ENCODE measurements around the gene MRGPRF. TPM values are rescaled to one million over a fixed set of nuclear protein-coding genes. Genes with fewer than 3 reads are reported as not detected.
A peak's percentile ranks its signal among the peaks of the same experiment; 100 is the strongest.

MRGPRF gene
- total RNA-seq, 4 donors from 2014 or later, result 1.8 to 6.7 (median 4.7) TPM

DNA sequence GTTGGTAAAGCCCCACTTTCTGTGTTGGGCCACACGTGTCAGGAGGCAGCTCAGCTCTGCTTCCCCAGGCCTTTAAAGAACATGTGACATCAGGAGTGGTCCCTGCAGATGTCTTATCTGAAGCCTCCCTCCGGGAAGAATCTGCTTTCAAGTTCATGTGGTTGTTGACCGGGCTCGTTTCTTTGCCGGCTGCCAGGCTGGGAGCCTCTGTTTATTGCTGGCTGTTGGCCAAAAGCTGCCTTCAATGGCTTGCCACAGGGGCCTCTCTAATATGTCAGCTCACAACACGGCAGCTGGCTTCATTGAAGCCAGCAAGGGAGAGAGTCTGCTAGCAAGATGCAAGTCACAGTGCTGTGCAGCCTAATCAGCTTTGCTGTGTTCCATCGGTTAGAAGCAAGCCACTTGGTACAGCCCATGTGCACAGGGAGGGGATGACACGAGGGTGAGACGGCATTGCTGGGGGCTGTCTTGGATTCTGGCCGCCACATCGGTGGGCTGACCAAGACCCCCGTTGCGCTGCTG, 14.6 kb downstream of the MRGPRF start:
- ATAC-seq (no peak), DNase-seq (no peak)
- Histone ChIP-seq H3K4me1 (no peaks in the 10 kb centered on the region), H3K9me3 (no peaks in the 10 kb centered on the region), H3K27me3 (peaks cover 3 to 14% (median 13%) of the 10 kb centered on the region in 3 donors), H3K36me3 (no peaks in the 10 kb centered on the region), H3K27ac (peak overlapping the region in 1 of 4 donors; percentile 48), H3K4me3 (no peak overlapping the region)
- TF ChIP-seq, protein P1, sequence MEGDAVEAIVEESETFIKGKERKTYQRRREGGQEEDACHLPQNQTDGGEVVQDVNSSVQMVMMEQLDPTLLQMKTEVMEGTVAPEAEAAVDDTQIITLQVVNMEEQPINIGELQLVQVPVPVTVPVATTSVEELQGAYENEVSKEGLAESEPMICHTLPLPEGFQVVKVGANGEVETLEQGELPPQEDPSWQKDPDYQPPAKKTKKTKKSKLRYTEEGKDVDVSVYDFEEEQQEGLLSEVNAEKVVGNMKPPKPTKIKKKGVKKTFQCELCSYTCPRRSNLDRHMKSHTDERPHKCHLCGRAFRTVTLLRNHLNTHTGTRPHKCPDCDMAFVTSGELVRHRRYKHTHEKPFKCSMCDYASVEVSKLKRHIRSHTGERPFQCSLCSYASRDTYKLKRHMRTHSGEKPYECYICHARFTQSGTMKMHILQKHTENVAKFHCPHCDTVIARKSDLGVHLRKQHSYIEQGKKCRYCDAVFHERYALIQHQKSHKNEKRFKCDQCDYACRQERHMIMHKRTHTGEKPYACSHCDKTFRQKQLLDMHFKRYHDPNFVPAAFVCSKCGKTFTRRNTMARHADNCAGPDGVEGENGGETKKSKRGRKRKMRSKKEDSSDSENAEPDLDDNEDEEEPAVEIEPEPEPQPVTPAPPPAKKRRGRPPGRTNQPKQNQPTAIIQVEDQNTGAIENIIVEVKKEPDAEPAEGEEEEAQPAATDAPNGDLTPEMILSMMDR (IDR thresholded peaks at IDR 0.05 in 4 of 5, conservative IDR thresholded peaks at IDR 0.05 in 1 of 5), result no peak
- TF ChIP-seq POLR2A (IDR thresholded peaks at IDR 0.05), result no peak
- in situ Hi-C loops (cut with MboI; ENCODE audit: low sequenced_read_pairs in 4 of 4), result no loop called here
- intact Hi-C loops (cut with DNase I; ENCODE audit: low total_unique reads), result no loop called here

DNA sequence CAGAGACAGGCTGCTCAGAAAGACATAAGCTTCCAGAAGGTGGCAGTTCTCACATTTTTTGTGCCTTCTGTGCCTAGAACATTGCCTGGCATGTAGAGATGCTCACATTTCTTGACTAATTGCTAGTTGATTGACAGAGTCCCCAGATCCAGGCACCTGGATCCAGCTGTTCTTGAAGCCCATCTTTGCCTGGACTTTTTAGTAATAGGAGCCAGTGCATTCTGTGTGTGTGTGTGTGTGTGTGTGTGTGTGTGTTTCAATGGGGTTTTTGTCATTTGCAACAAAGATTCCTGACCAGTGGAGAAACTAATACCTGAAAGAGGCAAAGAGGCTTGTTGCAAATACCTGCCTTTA, 15.1 kb downstream of the MRGPRF start:
- Histone ChIP-seq H3K27ac (no peak overlapping the region), H3K27me3 (peaks cover 3 to 14% (median 14%) of the 10 kb centered on the region in 3 donors), H3K36me3 (no peaks in the 10 kb centered on the region), H3K4me1 (no peaks in the 10 kb centered on the region), H3K9me3 (no peaks in the 10 kb centered on the region), H3K4me3 (no peak overlapping the region)
- intact Hi-C loops (cut with DNase I; ENCODE audit: low total_unique reads), result no loop called here
- ATAC-seq (no peak), DNase-seq (no peak)
- TF ChIP-seq, protein P1 (IDR thresholded peaks at IDR 0.05 in 4 of 5, conservative IDR thresholded peaks at IDR 0.05 in 1 of 5), result no peak
- TF ChIP-seq POLR2A (IDR thresholded peaks at IDR 0.05), result no peak
- in situ Hi-C loops (cut with MboI; ENCODE audit: low sequenced_read_pairs in 4 of 4), result no loop called here

DNA sequence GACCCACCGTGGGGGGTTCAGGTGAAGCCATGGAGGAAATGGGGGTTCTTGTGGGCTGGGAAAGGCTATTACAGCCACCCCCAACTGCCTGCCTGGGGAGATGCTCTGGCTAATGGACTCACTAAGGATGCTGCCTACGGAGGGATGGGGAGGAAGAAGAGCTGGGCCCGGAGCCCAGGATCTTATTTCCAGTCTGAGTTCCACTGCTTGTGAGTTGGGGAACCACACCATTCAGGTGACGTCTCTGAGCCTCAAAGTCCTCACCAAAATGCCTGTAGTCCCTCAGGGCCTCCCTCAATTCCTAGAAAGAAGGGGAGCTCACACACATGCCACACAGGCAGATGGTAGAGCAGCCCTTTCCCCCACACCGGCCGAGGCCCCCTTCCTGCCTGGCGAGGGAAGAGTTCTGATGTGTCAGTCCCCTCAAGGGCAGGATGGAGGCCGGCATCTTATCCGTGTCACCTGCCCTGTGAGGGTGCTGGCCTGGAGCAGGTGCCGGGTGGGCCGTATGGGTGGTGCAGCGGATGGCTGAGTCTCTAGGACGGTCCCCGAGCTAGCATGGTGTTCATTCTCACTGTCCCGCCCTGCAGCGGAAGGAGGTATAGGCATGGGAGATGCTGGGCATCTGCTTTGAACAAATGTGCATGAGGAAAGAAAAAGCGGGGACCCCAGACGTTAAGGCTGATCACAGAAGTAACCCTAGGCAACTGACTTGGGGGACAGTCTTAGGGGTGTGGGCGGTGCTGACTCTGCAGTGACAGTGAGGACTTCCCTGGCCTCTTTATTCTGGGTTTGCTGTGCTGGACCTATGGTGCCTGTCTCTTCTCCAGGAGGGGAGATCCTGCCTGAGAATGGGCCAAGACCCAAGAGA, 15.7 kb downstream of the MRGPRF start:
- Histone ChIP-seq H3K27ac (no peak overlapping the region), H3K4me1 (no peaks in the 10 kb centered on the region), H3K27me3 (peaks cover 3 to 14% (median 10%) of the 10 kb centered on the region in 3 donors), H3K36me3 (no peaks in the 10 kb centered on the region), H3K4me3 (no peak overlapping the region), H3K9me3 (no peaks in the 10 kb centered on the region)
- ATAC-seq, result no peak
- intact Hi-C loops (cut with DNase I; ENCODE audit: low total_unique reads), result no loop called here
- no peak for DNase-seq
- TF ChIP-seq, protein P1 (IDR thresholded peaks at IDR 0.05 in 4 of 5, conservative IDR thresholded peaks at IDR 0.05 in 1 of 5), result no peak
- TF ChIP-seq POLR2A (IDR thresholded peaks at IDR 0.05), result no peak
- in situ Hi-C loops (cut with MboI; ENCODE audit: low sequenced_read_pairs in 4 of 4), result no loop called here

DNA sequence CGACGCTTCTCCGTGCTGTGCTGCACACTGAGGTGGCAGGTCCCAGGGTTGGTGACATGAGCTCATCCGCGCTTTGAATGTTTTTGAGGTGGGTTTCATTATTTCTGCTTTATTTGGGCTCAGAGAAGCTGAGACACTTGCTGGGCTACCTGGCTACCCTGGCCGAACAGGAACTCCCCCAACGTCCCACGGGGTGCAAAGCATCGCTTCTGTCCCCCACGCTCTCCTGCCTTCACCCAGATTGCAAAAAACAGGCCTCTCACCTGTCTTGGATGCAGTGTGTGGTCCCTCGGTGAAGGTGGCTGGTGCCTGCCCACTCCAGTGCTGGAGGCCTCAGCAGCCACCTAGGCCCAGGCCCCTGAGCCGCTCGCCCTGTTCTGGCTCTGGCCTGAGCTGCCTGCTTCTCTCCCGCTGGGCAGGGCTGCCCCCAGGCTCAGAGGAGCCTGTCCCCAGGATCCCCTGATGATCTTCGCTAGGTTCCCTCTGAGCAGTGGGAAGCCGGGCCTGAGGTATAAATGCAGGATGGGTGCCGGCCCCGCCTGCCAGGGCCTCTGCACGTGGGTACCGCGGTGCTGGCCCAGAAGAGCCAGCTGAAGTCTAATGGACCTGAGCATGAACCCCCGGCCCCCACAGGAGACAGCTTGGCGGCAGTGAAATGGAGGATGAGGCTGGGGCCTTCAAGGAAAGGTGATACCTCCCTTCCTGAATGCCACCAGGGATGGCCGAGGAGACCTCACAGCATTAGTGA, 16.5 kb downstream of the MRGPRF start:
- in situ Hi-C loops (cut with MboI; ENCODE audit: low sequenced_read_pairs in 4 of 4) (no loop called here), intact Hi-C loops (cut with DNase I; ENCODE audit: low total_unique reads) (no loop called here)
- Histone ChIP-seq H3K9me3 (no peaks in the 10 kb centered on the region), H3K4me3 (no peak overlapping the region), H3K36me3 (no peaks in the 10 kb centered on the region), H3K27me3 (peaks cover 3 to 14% (median 10%) of the 10 kb centered on the region in 3 donors), H3K27ac (no peak overlapping the region), H3K4me1 (no peaks in the 10 kb centered on the region)
- TF ChIP-seq, protein P1 (IDR thresholded peaks at IDR 0.05 in 4 of 5, conservative IDR thresholded peaks at IDR 0.05 in 1 of 5), result no peak
- no peak for TF ChIP-seq POLR2A (IDR thresholded peaks at IDR 0.05)
- ATAC-seq, result no peak
- no peak for DNase-seq

Data from gastrocnemius medialis (tissue), 4 donors.